Measurements from ENCODE around the gene RTN4R. TPM values are rescaled to one million over a fixed set of nuclear protein-coding genes. Genes with fewer than 3 reads are reported as not detected.
A peak's percentile ranks its signal among the peaks of the same experiment; 100 is the strongest.
"Not testable (repeated sequence)": the region's sequence is repeated elsewhere in the genome, so short reads cannot be mapped to it uniquely, and the experiment has no call there.

RTN4R gene
- total and polyA plus RNA-seq, 3 donors from 2014 or later: 2.1 to 6.1 (median 5.1) TPM

DNA sequence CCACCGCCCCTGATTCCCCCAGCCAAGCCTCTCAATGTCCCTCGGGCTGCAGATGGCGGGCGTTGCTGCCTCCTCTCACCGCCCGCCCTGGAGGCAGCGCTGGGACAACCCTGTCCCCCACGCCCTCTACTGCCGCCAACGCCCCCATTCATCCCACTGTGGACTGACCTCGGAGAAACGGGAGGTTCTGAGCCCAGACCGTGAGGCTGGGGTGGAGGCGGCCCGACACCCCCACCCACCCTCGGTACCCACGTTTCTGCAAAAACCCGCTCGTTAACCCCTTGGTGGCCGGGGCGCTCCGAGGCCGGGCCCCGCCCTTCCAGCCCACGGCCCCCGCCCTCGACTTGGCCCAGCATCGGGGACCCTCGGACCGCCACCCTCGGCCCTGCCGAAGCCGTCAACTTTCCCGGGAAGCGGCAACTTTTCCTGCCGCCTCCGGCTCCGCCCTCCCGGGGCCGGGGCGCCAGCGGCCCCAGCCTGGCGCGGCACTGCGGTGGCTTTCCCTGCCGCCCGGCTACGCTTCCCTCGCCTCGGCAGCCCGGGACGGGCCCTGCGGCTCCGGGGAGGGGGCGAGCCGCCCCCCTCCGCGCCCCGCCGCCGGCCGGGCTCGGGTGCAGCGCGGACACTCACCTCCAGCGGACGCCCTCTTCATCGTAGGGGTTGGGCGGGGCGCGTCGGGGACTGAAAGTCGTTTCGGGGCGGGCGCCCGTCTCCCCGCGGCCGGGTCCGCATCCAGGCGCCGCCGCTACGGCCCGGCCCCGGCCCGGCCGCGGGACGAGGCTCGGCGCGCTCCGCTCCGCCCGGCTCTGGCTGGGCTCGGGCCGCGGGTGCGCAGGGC is 458 bp downstream of the RTN4R start:
- no peaks in the 10 kb centered on the region for H3K9me3 ChIP-seq
- WGBS, 2 donors: 3 to 5% methylated on average over 10 to 48 of the region's 101 CpGs
- no peaks in the 10 kb centered on the region for H3K36me3 ChIP-seq (ENCODE audit: low read depth, missing control alignments)
- TF ChIP-seq POLR2A (IDR thresholded peaks at IDR 0.05): no peak
- TF ChIP-seq, protein P1, sequence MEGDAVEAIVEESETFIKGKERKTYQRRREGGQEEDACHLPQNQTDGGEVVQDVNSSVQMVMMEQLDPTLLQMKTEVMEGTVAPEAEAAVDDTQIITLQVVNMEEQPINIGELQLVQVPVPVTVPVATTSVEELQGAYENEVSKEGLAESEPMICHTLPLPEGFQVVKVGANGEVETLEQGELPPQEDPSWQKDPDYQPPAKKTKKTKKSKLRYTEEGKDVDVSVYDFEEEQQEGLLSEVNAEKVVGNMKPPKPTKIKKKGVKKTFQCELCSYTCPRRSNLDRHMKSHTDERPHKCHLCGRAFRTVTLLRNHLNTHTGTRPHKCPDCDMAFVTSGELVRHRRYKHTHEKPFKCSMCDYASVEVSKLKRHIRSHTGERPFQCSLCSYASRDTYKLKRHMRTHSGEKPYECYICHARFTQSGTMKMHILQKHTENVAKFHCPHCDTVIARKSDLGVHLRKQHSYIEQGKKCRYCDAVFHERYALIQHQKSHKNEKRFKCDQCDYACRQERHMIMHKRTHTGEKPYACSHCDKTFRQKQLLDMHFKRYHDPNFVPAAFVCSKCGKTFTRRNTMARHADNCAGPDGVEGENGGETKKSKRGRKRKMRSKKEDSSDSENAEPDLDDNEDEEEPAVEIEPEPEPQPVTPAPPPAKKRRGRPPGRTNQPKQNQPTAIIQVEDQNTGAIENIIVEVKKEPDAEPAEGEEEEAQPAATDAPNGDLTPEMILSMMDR (IDR thresholded peaks at IDR 0.05): no peak
- no peak overlapping the region for H3K27ac ChIP-seq
- H3K4me1 ChIP-seq: peaks cover 4% of the 10 kb centered on the region
- H3K27me3 ChIP-seq: no peaks in the 10 kb centered on the region
- H3K4me3 ChIP-seq: peak overlapping the region; percentile 37 to 43
- no peak for DNase-seq
- intact Hi-C loops (cut with DNase I; ENCODE audit: low total_unique reads): loop anchor here (5.0 kb wide), 1 partner anchor 110 kb away; no protein-coding TSS in a partner anchor

DNA sequence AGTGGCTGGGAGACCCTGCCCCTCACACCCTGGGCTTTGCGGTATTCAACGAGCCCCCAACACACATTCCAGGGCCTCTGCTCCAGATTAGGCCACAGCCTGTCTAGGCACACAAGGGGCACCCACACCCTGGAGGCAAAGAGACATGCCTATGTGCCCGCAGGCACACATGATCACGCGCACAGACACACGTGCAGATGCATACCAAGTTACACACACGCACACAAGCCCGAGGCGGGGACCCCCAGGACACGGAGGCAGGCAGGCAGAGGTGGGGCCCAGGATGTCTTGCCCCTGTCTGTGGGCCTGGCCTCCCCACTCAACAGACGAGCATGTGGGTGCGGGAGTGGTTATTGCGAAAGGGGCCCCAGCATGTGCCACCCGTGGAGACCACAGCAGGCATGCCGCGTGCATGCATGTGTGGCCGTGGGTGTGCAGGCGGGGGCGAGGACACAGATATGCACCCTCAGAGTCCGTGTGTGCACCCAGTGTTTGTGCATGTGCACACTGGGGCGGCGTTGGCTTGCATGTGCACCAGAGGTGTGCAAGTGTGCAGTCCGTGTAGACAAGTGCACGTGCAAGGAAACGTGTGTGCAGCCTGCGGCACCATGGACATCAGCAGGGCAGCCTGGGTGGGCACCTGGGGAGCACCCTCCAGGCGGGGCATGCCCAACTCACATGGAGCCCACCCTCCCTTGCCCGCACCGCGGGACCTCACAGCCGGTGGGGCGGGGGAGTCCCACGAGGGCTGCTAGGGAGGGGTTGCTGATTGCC is 1.3 kb downstream of the RTN4R start:
- intact Hi-C loops (cut with DNase I; ENCODE audit: low total_unique reads): loop anchor here (5.0 kb wide), 1 partner anchor 110 kb away; no protein-coding TSS in a partner anchor
- peak overlapping the region in 1 of 2 donors; percentile 43 for H3K4me3 ChIP-seq
- not testable (repeated sequence) for H3K27me3 ChIP-seq

GRCh38 chr22:20265772-20266666 is 2.1 kb downstream of the RTN4R start:
- H3K27me3 ChIP-seq; H3K4me1 ChIP-seq; DNase-seq; H3K27ac ChIP-seq; H3K9me3 ChIP-seq; H3K4me3 ChIP-seq; H3K36me3 ChIP-seq (ENCODE audit: low read depth, missing control alignments): not testable (repeated sequence)
- WGBS, 2 donors: 92% methylated on average over 15 of the region's 15 CpGs; no CpG with 5 or more reads in 1 of the 2 donors
- intact Hi-C loops (cut with DNase I; ENCODE audit: low total_unique reads): loop anchor here (5.0 kb wide), 1 partner anchor 109 kb away; no protein-coding TSS in a partner anchor

More for the DNA sequence above, 1.3 kb downstream of the RTN4R start:
- not testable (repeated sequence) for H3K27ac ChIP-seq; H3K36me3 ChIP-seq (ENCODE audit: low read depth, missing control alignments); H3K9me3 ChIP-seq; H3K4me1 ChIP-seq; DNase-seq
- WGBS, 2 donors: 64 to 65% methylated on average over 13 to 33 of the region's 33 CpGs

- 76 to 81% methylated on average over 13 to 21 of the region's 21 CpGs for WGBS, 2 donors
- TF ChIP-seq, protein P1 (IDR thresholded peaks at IDR 0.05): no peak
- no peak for TF ChIP-seq POLR2A (IDR thresholded peaks at IDR 0.05)
- intact Hi-C loops (cut with DNase I; ENCODE audit: low total_unique reads): loop anchor here (5.0 kb wide), 1 partner anchor 108 kb away; no protein-coding TSS in a partner anchor
- Histone ChIP-seq H3K36me3 (ENCODE audit: low read depth, missing control alignments) (no peaks in the 10 kb centered on the region), H3K27ac (no peak overlapping the region), H3K27me3 (no peaks in the 10 kb centered on the region), H3K4me1 (peaks cover 4% of the 10 kb centered on the region), H3K9me3 (no peaks in the 10 kb centered on the region), H3K4me3 (no peak overlapping the region)
- no peak for DNase-seq
Observed at GRCh38 chr22:20264614-20265452, 3.3 kb downstream of the RTN4R start.

GRCh38 chr22:20263404-20264281 is 4.5 kb downstream of the RTN4R start:
- intact Hi-C loops (cut with DNase I; ENCODE audit: low total_unique reads): not testable (repeated sequence)

More at GRCh38 chr22:20263404-20264281, 4.5 kb downstream of the RTN4R start:
- H3K36me3 ChIP-seq (ENCODE audit: low read depth, missing control alignments); H3K27me3 ChIP-seq; H3K9me3 ChIP-seq; H3K4me3 ChIP-seq; DNase-seq; H3K4me1 ChIP-seq; H3K27ac ChIP-seq: not testable (repeated sequence)
- WGBS, 2 donors: 92 to 93% methylated on average over 6 to 17 of the region's 17 CpGs

All from testis (tissue), 3 donors.